ENCODE data around the gene AVPR2. TPM values are rescaled to one million over a fixed set of nuclear protein-coding genes. Genes with fewer than 3 reads are reported as not detected.

AVPR2 gene
- total and polyA plus RNA-seq, 9 of the 15 experiments (the other 6 are each of a cell fraction or from before 2014, with no cell fraction given) = not detected

DNA sequence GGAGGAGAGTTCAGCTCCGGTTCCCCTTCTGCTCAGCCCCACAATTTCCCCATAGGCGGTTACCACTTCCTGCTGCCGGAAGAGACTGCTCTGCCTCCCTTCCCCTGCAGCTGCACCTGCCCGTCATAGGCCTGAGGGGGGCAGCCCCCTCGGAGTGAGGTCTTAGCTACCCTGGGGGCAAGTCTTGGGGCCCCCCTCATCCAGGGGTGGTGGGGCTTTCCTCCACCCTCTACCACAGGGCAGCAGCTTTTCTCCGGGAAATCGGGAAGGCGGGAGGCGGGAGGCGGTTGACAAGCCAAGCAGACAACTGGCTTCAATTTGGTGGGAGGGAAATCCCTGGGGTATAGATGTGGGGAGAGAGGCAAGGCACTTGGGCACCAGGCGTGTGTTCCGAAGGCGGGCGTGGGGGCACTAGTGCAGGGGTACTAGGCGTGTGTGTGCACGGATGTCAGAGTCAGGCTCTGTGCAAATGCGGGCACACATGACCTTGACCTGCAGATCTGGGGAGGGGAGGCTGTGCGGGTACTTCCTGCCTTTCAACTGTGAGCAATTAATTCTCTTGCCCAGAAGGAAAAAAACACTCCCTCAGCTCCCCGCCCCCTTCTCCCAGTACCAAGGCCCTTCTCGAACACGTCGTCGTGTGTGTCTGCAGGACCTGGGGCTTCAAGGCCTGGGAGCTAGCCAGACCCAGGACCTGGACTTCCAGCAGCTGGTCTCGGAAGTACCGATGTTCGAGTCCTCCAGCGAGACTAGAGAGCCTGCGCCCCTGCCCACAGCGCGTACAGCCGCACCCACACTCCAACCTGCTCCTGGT lies 22.6 kb downstream of the AVPR2 start (continued):
- TF ChIP-seq ZNF507 (tag; conservative IDR thresholded peaks at IDR 0.05) (no peak), CREB1 (IDR thresholded peaks at IDR 0.05) (no peak), CREB1 (CRISPR knock-in tag; IDR thresholded peaks at IDR 0.05) (peak; percentile 15; the same call in 1 of the 2 replicates), ZKSCAN8 (CRISPR knock-in tag; IDR thresholded peaks at IDR 0.05) (0 out of 2 replicates have a peak, but pooled peaks have one; percentile 52), CUX1 (CRISPR knock-in tag; IDR thresholded peaks at IDR 0.05) (no peak), SPI1 (IDR thresholded peaks at IDR 0.05; ENCODE audit: borderline replicate concordance, low read depth, low read length) (peak; percentile 40; the same call in 1 of the 2 replicates)
- TF ChIP-seq, protein P1, sequence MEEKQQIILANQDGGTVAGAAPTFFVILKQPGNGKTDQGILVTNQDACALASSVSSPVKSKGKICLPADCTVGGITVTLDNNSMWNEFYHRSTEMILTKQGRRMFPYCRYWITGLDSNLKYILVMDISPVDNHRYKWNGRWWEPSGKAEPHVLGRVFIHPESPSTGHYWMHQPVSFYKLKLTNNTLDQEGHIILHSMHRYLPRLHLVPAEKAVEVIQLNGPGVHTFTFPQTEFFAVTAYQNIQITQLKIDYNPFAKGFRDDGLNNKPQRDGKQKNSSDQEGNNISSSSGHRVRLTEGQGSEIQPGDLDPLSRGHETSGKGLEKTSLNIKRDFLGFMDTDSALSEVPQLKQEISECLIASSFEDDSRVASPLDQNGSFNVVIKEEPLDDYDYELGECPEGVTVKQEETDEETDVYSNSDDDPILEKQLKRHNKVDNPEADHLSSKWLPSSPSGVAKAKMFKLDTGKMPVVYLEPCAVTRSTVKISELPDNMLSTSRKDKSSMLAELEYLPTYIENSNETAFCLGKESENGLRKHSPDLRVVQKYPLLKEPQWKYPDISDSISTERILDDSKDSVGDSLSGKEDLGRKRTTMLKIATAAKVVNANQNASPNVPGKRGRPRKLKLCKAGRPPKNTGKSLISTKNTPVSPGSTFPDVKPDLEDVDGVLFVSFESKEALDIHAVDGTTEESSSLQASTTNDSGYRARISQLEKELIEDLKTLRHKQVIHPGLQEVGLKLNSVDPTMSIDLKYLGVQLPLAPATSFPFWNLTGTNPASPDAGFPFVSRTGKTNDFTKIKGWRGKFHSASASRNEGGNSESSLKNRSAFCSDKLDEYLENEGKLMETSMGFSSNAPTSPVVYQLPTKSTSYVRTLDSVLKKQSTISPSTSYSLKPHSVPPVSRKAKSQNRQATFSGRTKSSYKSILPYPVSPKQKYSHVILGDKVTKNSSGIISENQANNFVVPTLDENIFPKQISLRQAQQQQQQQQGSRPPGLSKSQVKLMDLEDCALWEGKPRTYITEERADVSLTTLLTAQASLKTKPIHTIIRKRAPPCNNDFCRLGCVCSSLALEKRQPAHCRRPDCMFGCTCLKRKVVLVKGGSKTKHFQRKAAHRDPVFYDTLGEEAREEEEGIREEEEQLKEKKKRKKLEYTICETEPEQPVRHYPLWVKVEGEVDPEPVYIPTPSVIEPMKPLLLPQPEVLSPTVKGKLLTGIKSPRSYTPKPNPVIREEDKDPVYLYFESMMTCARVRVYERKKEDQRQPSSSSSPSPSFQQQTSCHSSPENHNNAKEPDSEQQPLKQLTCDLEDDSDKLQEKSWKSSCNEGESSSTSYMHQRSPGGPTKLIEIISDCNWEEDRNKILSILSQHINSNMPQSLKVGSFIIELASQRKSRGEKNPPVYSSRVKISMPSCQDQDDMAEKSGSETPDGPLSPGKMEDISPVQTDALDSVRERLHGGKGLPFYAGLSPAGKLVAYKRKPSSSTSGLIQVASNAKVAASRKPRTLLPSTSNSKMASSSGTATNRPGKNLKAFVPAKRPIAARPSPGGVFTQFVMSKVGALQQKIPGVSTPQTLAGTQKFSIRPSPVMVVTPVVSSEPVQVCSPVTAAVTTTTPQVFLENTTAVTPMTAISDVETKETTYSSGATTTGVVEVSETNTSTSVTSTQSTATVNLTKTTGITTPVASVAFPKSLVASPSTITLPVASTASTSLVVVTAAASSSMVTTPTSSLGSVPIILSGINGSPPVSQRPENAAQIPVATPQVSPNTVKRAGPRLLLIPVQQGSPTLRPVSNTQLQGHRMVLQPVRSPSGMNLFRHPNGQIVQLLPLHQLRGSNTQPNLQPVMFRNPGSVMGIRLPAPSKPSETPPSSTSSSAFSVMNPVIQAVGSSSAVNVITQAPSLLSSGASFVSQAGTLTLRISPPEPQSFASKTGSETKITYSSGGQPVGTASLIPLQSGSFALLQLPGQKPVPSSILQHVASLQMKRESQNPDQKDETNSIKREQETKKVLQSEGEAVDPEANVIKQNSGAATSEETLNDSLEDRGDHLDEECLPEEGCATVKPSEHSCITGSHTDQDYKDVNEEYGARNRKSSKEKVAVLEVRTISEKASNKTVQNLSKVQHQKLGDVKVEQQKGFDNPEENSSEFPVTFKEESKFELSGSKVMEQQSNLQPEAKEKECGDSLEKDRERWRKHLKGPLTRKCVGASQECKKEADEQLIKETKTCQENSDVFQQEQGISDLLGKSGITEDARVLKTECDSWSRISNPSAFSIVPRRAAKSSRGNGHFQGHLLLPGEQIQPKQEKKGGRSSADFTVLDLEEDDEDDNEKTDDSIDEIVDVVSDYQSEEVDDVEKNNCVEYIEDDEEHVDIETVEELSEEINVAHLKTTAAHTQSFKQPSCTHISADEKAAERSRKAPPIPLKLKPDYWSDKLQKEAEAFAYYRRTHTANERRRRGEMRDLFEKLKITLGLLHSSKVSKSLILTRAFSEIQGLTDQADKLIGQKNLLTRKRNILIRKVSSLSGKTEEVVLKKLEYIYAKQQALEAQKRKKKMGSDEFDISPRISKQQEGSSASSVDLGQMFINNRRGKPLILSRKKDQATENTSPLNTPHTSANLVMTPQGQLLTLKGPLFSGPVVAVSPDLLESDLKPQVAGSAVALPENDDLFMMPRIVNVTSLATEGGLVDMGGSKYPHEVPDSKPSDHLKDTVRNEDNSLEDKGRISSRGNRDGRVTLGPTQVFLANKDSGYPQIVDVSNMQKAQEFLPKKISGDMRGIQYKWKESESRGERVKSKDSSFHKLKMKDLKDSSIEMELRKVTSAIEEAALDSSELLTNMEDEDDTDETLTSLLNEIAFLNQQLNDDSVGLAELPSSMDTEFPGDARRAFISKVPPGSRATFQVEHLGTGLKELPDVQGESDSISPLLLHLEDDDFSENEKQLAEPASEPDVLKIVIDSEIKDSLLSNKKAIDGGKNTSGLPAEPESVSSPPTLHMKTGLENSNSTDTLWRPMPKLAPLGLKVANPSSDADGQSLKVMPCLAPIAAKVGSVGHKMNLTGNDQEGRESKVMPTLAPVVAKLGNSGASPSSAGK (IDR thresholded peaks at IDR 0.05) = peak; percentile 49; the same call in 1 of the 2 replicates
- TF ChIP-seq, protein P2, sequence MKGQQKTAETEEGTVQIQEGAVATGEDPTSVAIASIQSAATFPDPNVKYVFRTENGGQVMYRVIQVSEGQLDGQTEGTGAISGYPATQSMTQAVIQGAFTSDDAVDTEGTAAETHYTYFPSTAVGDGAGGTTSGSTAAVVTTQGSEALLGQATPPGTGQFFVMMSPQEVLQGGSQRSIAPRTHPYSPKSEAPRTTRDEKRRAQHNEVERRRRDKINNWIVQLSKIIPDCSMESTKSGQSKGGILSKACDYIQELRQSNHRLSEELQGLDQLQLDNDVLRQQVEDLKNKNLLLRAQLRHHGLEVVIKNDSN (CRISPR knock-in tag; IDR thresholded peaks at IDR 0.05) = 0 out of 2 replicates have a peak, but pooled peaks have one; percentile 6

Measured in K562 (cell line).